DMS153 treated with DMSO at 0.1 percent for 48 hours (cell line): Measurements from ENCODE around the gene SLC22A15.

Source experiments
- DNase-seq: peaks from one replicate; lab custom pipeline; 2025; ENCODE audit not compliant: unreplicated experiment; lab: John Stamatoyannopoulos, UW

Gene SLC22A15

GRCh38 chr1:116099379-116099778 is 123.1 kb downstream of the SLC22A15 start:
- no peak for DNase-seq

- DNase-seq: no peak
Observed at GRCh38 chr1:116099919-116100318, 123.6 kb downstream of the SLC22A15 start.

- no peak for DNase-seq
Observed at GRCh38 chr1:116104667-116105066, 128.4 kb downstream of the SLC22A15 start.

GRCh38 chr1:116105996-116106395 is 129.7 kb downstream of the SLC22A15 start:
- no peak for DNase-seq

- no peak for DNase-seq
Observed at GRCh38 chr1:116106646-116107045, 130.3 kb downstream of the SLC22A15 start.

- no peak for DNase-seq
Observed at GRCh38 chr1:116107371-116107770, 131.1 kb downstream of the SLC22A15 start.

GRCh38 chr1:116110567-116111523 is 134.5 kb downstream of the SLC22A15 start, which contains the start of gene MAB21L3:
TSS of gene MAB21L3 (plus strand) at chr1:116111399. CDS start at chr1:116112616, 1,217 bp downstream.
- DNase-seq: no peak

GRCh38 chr1:116111524-116112021 is 135.3 kb downstream of the SLC22A15 start:
- no peak for DNase-seq

GRCh38 chr1:116112388-116113140 is 136.3 kb downstream of the SLC22A15 start:
- DNase-seq: no peak

- no peak for DNase-seq
Observed at GRCh38 chr1:116113615-116114014, 137.3 kb downstream of the SLC22A15 start.

GRCh38 chr1:116115476-116116439 is 139.4 kb downstream of the SLC22A15 start:
- no peak for DNase-seq

- no peak for DNase-seq
Observed at GRCh38 chr1:116118471-116118870, 142.2 kb downstream of the SLC22A15 start.
